Measurements from ENCODE around the gene LNX1. TPM values are rescaled to one million over a fixed set of nuclear protein-coding genes. Genes with fewer than 3 reads are reported as not detected.

Gene LNX1
- polyA plus RNA-seq, 2 of the 4 experiments (the other 2 are of a cell fraction): 0.04 to 0.14 TPM

DNA sequence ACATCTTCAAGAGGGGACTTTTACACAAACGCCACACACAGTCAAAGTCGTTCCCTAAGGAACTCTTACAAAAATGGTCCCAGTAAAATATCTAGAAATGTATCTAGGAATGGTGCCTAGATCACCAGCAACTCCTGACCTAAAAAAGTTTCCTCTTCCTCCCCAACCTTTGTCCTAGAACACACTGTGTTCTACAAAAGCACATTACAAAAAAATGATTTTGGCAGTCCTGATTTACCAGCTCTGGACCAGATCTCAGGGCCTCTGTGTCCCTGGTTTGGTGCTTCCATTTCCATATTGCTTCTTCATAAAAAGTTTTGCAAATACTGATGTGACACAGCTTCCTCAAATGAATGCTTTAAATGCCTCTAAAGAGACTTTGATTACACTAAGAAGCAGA lies 55.0 kb downstream of the LNX1 start:
- TF ChIP-seq, protein P1, sequence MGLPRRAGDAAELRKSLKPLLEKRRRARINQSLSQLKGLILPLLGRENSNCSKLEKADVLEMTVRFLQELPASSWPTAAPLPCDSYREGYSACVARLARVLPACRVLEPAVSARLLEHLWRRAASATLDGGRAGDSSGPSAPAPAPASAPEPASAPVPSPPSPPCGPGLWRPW (IDR thresholded peaks at IDR 0.05): no peak
- TF ChIP-seq NPAS2 (CRISPR knock-in tag; IDR thresholded peaks at IDR 0.05; ENCODE audit: borderline replicate concordance): no peak
- no peak for TF ChIP-seq PHF8 (IDR thresholded peaks at IDR 0.05; ENCODE audit: borderline replicate concordance, low read depth)
- no peak for TF ChIP-seq FOXS1 (CRISPR knock-in tag; IDR thresholded peaks at IDR 0.05)
- TF ChIP-seq TP53 (CRISPR knock-in tag; IDR thresholded peaks at IDR 0.05): no peak
- no peak for TF ChIP-seq KDM1A (IDR thresholded peaks at IDR 0.05; ENCODE audit: low read depth)
- TF ChIP-seq, protein P2, sequence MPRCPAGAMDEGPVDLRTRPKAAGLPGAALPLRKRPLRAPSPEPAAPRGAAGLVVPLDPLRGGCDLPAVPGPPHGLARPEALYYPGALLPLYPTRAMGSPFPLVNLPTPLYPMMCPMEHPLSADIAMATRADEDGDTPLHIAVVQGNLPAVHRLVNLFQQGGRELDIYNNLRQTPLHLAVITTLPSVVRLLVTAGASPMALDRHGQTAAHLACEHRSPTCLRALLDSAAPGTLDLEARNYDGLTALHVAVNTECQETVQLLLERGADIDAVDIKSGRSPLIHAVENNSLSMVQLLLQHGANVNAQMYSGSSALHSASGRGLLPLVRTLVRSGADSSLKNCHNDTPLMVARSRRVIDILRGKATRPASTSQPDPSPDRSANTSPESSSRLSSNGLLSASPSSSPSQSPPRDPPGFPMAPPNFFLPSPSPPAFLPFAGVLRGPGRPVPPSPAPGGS (IDR thresholded peaks at IDR 0.05): no peak
- TF ChIP-seq, protein P3, sequence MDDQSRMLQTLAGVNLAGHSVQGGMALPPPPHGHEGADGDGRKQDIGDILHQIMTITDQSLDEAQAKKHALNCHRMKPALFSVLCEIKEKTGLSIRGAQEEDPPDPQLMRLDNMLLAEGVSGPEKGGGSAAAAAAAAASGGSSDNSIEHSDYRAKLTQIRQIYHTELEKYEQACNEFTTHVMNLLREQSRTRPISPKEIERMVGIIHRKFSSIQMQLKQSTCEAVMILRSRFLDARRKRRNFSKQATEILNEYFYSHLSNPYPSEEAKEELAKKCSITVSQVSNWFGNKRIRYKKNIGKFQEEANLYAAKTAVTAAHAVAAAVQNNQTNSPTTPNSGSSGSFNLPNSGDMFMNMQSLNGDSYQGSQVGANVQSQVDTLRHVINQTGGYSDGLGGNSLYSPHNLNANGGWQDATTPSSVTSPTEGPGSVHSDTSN (IDR thresholded peaks at IDR 0.05): no peak
- TF ChIP-seq, protein P4, sequence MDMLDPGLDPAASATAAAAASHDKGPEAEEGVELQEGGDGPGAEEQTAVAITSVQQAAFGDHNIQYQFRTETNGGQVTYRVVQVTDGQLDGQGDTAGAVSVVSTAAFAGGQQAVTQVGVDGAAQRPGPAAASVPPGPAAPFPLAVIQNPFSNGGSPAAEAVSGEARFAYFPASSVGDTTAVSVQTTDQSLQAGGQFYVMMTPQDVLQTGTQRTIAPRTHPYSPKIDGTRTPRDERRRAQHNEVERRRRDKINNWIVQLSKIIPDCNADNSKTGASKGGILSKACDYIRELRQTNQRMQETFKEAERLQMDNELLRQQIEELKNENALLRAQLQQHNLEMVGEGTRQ (IDR thresholded peaks at IDR 0.05): no peak
- TF ChIP-seq, protein P5, sequence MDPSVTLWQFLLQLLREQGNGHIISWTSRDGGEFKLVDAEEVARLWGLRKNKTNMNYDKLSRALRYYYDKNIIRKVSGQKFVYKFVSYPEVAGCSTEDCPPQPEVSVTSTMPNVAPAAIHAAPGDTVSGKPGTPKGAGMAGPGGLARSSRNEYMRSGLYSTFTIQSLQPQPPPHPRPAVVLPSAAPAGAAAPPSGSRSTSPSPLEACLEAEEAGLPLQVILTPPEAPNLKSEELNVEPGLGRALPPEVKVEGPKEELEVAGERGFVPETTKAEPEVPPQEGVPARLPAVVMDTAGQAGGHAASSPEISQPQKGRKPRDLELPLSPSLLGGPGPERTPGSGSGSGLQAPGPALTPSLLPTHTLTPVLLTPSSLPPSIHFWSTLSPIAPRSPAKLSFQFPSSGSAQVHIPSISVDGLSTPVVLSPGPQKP (IDR thresholded peaks at IDR 0.05; ENCODE audit: low read depth, low read length): no peak
- TF ChIP-seq EHF (CRISPR knock-in tag; IDR thresholded peaks at IDR 0.05): no peak
- TF ChIP-seq, protein P6, sequence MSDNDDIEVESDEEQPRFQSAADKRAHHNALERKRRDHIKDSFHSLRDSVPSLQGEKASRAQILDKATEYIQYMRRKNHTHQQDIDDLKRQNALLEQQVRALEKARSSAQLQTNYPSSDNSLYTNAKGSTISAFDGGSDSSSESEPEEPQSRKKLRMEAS (IDR thresholded peaks at IDR 0.05): no peak
- no peak for TF ChIP-seq HOXB5 (CRISPR knock-in tag; IDR thresholded peaks at IDR 0.05)
- no peak for TF ChIP-seq JUNB (IDR thresholded peaks at IDR 0.05)
- ATAC-seq: no peak
- Histone ChIP-seq H3K9me3 (no peaks in the 10 kb centered on the region), H3K27ac (no peak overlapping the region), H3K4me3 (no peak overlapping the region), H3K4me1 (no peaks in the 10 kb centered on the region), H3K4me2 (no peak overlapping the region)
- no peak for DNase-seq (ENCODE audit: low read depth in 1 of 2, low spot score in 1 of 2)
- 74% methylated on average over 2 of the region's 2 CpGs for WGBS (ENCODE audit: missing lambda C conversion rate)
- POLR2A ChIA-PET: no interaction called here
- no peak for FAIRE-seq
- CTCF ChIA-PET: no interaction called here

DNA sequence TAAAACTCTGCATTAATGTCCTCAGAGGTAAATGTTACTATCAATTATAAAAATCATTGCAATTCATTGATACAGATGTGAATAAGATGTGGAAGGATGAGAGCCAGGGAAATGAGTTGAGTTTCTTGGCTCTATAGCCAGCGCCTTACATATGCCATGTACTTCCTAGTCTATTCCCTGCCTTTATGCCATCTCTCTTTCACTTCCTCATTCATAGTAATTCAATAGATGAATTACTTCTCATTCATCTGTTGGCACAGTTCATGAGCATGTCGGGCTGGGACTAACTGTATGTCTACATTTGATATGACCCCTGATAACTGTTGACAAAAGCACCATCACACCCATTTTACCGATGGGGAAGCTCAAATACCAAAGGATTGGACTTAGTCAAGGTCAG lies 55.7 kb downstream of the LNX1 start:
- POLR2A ChIA-PET: no interaction called here
- H3K9me3 ChIP-seq: no peaks in the 10 kb centered on the region
- H3K4me3 ChIP-seq: no peak overlapping the region
- CTCF ChIA-PET: no interaction called here
- WGBS (ENCODE audit: missing lambda C conversion rate): 29% methylated on average over 3 of the region's 3 CpGs
- TF ChIP-seq POLR2AphosphoS2 (conservative IDR thresholded peaks at IDR 0.05; ENCODE audit: low read length) (no peak), MAFK (IDR thresholded peaks at IDR 0.05; ENCODE audit: partially characterized antibody) (no peak), ZC3H11A (IDR thresholded peaks at IDR 0.05) (no peak), PHF8 (IDR thresholded peaks at IDR 0.05; ENCODE audit: borderline replicate concordance, low read depth) (no peak), ZFP36 (IDR thresholded peaks at IDR 0.05; ENCODE audit: borderline replicate concordance, partially characterized antibody) (no peak), RARB (CRISPR knock-in tag; IDR thresholded peaks at IDR 0.05) (no peak), CBX8 (IDR thresholded peaks at IDR 0.05) (no peak), RCOR1 (IDR thresholded peaks at IDR 0.05; ENCODE audit: low read depth, low read length) (no peak)
- TF ChIP-seq, protein P3 (IDR thresholded peaks at IDR 0.05): no peak
- TF ChIP-seq, protein P7, sequence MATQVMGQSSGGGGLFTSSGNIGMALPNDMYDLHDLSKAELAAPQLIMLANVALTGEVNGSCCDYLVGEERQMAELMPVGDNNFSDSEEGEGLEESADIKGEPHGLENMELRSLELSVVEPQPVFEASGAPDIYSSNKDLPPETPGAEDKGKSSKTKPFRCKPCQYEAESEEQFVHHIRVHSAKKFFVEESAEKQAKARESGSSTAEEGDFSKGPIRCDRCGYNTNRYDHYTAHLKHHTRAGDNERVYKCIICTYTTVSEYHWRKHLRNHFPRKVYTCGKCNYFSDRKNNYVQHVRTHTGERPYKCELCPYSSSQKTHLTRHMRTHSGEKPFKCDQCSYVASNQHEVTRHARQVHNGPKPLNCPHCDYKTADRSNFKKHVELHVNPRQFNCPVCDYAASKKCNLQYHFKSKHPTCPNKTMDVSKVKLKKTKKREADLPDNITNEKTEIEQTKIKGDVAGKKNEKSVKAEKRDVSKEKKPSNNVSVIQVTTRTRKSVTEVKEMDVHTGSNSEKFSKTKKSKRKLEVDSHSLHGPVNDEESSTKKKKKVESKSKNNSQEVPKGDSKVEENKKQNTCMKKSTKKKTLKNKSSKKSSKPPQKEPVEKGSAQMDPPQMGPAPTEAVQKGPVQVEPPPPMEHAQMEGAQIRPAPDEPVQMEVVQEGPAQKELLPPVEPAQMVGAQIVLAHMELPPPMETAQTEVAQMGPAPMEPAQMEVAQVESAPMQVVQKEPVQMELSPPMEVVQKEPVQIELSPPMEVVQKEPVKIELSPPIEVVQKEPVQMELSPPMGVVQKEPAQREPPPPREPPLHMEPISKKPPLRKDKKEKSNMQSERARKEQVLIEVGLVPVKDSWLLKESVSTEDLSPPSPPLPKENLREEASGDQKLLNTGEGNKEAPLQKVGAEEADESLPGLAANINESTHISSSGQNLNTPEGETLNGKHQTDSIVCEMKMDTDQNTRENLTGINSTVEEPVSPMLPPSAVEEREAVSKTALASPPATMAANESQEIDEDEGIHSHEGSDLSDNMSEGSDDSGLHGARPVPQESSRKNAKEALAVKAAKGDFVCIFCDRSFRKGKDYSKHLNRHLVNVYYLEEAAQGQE (IDR thresholded peaks at IDR 0.05): no peak
- TF ChIP-seq, protein P8, sequence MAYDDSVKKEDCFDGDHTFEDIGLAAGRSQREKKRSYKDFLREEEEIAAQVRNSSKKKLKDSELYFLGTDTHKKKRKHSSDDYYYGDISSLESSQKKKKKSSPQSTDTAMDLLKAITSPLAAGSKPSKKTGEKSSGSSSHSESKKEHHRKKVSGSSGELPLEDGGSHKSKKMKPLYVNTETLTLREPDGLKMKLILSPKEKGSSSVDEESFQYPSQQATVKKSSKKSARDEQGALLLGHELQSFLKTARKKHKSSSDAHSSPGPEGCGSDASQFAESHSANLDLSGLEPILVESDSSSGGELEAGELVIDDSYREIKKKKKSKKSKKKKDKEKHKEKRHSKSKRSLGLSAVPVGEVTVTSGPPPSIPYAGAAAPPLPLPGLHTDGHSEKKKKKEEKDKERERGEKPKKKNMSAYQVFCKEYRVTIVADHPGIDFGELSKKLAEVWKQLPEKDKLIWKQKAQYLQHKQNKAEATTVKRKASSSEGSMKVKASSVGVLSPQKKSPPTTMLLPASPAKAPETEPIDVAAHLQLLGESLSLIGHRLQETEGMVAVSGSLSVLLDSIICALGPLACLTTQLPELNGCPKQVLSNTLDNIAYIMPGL (CRISPR knock-in tag; IDR thresholded peaks at IDR 0.05; ENCODE audit: borderline replicate concordance): no peak
- no peak overlapping the region for H3K27ac ChIP-seq
- no peaks in the 10 kb centered on the region for H3K4me1 ChIP-seq
- ATAC-seq (no peak), FAIRE-seq (no peak), DNase-seq (ENCODE audit: low read depth in 1 of 2, low spot score in 1 of 2) (no peak)
- H3K4me2 ChIP-seq: no peak overlapping the region
